Measurements from ENCODE around the gene PLEKHH1.
"Not testable (repeated sequence)": the region's sequence is repeated elsewhere in the genome, so short reads cannot be mapped to it uniquely, and the experiment has no call there.

The PLEKHH1 gene

DNA sequence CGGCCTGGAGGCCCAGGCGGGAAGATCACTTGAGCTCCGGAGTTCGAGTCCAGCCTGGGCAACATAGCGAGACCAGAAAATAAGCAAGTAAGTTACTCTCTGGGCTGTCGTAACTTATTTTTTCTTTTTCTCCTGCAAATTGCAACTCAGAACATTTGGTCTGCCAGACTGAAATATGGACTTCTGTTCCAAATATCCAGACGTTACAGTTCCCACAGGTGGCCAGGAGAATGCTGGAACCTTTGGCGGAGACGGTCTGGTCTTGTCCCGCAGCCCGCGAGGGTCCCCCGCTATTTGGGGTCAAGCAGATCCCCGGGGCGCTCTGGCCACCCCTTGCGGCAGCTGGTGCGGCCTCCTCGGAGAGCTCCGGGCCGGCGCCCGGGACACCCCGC lies 488 bp upstream of the PLEKHH1 start:
- Histone ChIP-seq H3K27me3 (ENCODE audit: insufficient read depth, low read length) (peaks cover 48% of the 10 kb centered on the region), H3K79me2 (ENCODE audit: control insufficient read depth, insufficient read depth, low read length, unreplicated experiment) (no peaks in the 10 kb centered on the region), H3K36me3 (ENCODE audit: insufficient read depth, low read length) (no peaks in the 10 kb centered on the region), H3K4me3 (ENCODE audit: low read depth, low read length) (peak overlapping the region; percentile 84), H3K4me1 (ENCODE audit: control insufficient read depth, insufficient read depth, low read length, unreplicated experiment) (no peaks in the 10 kb centered on the region), H2AFZ (ENCODE audit: low read length, unreplicated experiment) (peak overlapping the region; percentile 82), H3K27ac (ENCODE audit: low read depth, low read length) (no peak overlapping the region)

- no peaks in the 10 kb centered on the region for H3K79me2 ChIP-seq (ENCODE audit: control insufficient read depth, insufficient read depth, low read length, unreplicated experiment)
- H3K36me3 ChIP-seq (ENCODE audit: insufficient read depth, low read length) = no peaks in the 10 kb centered on the region
- no peak overlapping the region for H2AFZ ChIP-seq (ENCODE audit: low read length, unreplicated experiment)
- H3K4me1 ChIP-seq (ENCODE audit: control insufficient read depth, insufficient read depth, low read length, unreplicated experiment) = no peaks in the 10 kb centered on the region
- peaks cover 49% of the 10 kb centered on the region for H3K27me3 ChIP-seq (ENCODE audit: insufficient read depth, low read length)
- peak overlapping the region; percentile 84 for H3K4me3 ChIP-seq (ENCODE audit: low read depth, low read length)
- H3K27ac ChIP-seq (ENCODE audit: low read depth, low read length) = no peak overlapping the region
Measured at GRCh38 chr14:67533754-67534085, 630 bp downstream of the PLEKHH1 start.

DNA sequence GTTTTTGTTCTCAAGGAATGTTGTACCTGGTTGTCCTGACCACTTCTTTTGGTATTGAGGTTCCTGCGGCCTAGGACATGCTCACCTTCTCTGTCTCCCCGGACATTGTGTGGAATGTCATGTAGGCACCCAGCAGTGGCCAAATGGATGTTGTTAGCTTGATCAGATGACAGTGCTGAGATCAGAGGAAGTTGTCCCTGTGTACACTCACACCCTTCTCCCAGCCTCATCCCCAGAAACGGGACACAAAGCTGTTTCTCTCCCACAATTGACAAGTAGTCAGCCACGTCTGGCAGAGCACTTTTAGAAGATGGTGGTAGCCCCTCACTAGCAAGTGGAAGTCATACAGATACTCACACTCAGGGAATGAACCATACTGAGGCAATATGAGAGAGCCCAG lies 3.0 kb downstream of the PLEKHH1 start:
- no peaks in the 10 kb centered on the region for H3K79me2 ChIP-seq (ENCODE audit: control insufficient read depth, insufficient read depth, low read length, unreplicated experiment)
- H2AFZ ChIP-seq (ENCODE audit: low read length, unreplicated experiment) = no peak overlapping the region
- no peak overlapping the region for H3K4me3 ChIP-seq (ENCODE audit: low read depth, low read length)
- no peaks in the 10 kb centered on the region for H3K36me3 ChIP-seq (ENCODE audit: insufficient read depth, low read length)
- H3K27ac ChIP-seq (ENCODE audit: low read depth, low read length) = no peak overlapping the region
- H3K27me3 ChIP-seq (ENCODE audit: insufficient read depth, low read length) = peaks cover 61% of the 10 kb centered on the region
- no peaks in the 10 kb centered on the region for H3K4me1 ChIP-seq (ENCODE audit: control insufficient read depth, insufficient read depth, low read length, unreplicated experiment)

DNA sequence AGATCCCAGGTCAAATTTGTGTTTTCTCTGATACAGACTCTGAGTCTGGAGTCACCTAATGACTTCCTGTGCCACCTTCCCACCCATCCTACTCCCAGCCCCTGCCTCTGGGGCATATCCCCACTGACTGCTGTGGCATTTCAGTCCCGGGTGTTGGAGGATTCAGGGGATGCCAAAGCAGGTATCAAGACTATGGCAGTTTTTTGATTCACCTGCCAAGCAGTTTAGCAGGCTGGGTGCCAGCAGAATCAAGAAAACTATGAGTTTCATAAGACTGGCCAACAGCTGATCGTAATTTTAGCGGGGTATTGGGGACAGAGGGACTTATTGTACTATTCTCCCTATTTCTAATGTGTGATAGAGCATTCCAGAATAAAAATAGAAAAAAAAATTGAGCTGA lies 4.6 kb downstream of the PLEKHH1 start:
- H3K4me3 ChIP-seq (ENCODE audit: low read depth, low read length) = no peak overlapping the region
- H3K4me1 ChIP-seq (ENCODE audit: control insufficient read depth, insufficient read depth, low read length, unreplicated experiment) = no peaks in the 10 kb centered on the region
- no peaks in the 10 kb centered on the region for H3K36me3 ChIP-seq (ENCODE audit: insufficient read depth, low read length)
- H2AFZ ChIP-seq (ENCODE audit: low read length, unreplicated experiment) = no peak overlapping the region
- peaks cover 67% of the 10 kb centered on the region for H3K27me3 ChIP-seq (ENCODE audit: insufficient read depth, low read length)
- H3K27ac ChIP-seq (ENCODE audit: low read depth, low read length) = no peak overlapping the region
- no peaks in the 10 kb centered on the region for H3K79me2 ChIP-seq (ENCODE audit: control insufficient read depth, insufficient read depth, low read length, unreplicated experiment)

GRCh38 chr14:67538501-67538900 lies 5.4 kb downstream of the PLEKHH1 start:
- H3K4me1 ChIP-seq (ENCODE audit: control insufficient read depth, insufficient read depth, low read length, unreplicated experiment) = no peaks in the 10 kb centered on the region
- H3K27me3 ChIP-seq (ENCODE audit: insufficient read depth, low read length) = peaks cover 72% of the 10 kb centered on the region

GRCh38 chr14:67539116-67539515 lies 6.0 kb downstream of the PLEKHH1 start:
- Histone ChIP-seq H3K36me3 (ENCODE audit: insufficient read depth, low read length) (no peaks in the 10 kb centered on the region), H3K4me1 (ENCODE audit: control insufficient read depth, insufficient read depth, low read length, unreplicated experiment) (no peaks in the 10 kb centered on the region), H3K27ac (ENCODE audit: low read depth, low read length) (no peak overlapping the region), H3K27me3 (ENCODE audit: insufficient read depth, low read length) (peaks cover 73% of the 10 kb centered on the region), H3K79me2 (ENCODE audit: control insufficient read depth, insufficient read depth, low read length, unreplicated experiment) (no peaks in the 10 kb centered on the region), H2AFZ (ENCODE audit: low read length, unreplicated experiment) (no peak overlapping the region), H3K4me3 (ENCODE audit: low read depth, low read length) (no peak overlapping the region)

More at GRCh38 chr14:67538501-67538900, 5.4 kb downstream of the PLEKHH1 start:
- Histone ChIP-seq H3K36me3 (ENCODE audit: insufficient read depth, low read length) (no peaks in the 10 kb centered on the region), H3K27ac (ENCODE audit: low read depth, low read length) (no peak overlapping the region), H2AFZ (ENCODE audit: low read length, unreplicated experiment) (no peak overlapping the region), H3K79me2 (ENCODE audit: control insufficient read depth, insufficient read depth, low read length, unreplicated experiment) (no peaks in the 10 kb centered on the region), H3K4me3 (ENCODE audit: low read depth, low read length) (no peak overlapping the region)

DNA sequence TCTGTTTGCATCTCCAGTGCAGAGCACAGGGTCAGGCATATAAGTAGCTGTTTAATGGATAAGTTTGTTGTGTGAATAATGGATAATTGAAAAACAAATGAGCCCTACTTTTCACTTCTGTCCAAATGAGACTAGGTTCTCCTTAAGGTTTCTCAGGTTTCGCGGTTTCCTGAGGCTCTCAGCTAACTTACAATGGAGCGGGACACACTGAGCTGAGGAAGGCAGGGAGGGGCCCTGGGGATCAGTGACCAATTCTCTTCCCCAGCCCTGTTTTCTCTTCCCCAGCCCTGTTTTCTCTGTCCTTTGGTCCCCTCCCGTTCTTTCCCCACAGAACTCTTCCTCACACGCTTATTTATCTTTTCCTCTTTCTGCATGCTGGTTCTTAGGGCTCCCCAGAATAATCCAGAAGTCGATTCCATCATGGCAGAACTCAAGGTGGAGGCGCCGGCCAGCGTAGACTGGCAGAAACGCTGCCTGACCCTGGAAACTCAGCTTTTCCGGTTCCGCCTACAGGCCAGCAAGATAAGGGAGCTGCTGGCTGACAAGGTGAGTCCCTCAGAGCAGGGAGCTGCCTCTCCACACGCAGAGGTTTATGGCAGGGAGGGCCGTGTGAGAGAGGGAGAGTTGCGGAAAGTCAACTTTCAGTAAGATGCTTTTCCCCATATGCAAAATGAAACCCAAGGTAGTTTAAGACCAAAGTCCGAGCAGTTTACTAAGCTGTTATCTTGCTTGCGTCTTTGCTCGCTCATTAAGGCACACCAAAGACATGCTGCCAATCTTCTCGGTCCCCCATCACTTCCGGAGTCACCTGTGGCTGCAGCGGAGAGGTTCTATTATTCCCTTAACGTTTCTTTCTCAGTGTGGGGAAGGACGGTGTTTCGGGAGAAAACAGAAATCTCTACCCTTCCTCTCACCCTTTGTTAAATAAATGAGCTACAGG lies 8.6 kb downstream of the PLEKHH1 start:
- no peak overlapping the region for H2AFZ ChIP-seq (ENCODE audit: low read length, unreplicated experiment)
- H3K27ac ChIP-seq (ENCODE audit: low read depth, low read length) = no peak overlapping the region
- H3K27me3 ChIP-seq (ENCODE audit: insufficient read depth, low read length) = peaks cover 84% of the 10 kb centered on the region
- H3K79me2 ChIP-seq (ENCODE audit: control insufficient read depth, insufficient read depth, low read length, unreplicated experiment) = no peaks in the 10 kb centered on the region
- no peaks in the 10 kb centered on the region for H3K36me3 ChIP-seq (ENCODE audit: insufficient read depth, low read length)
- no peak overlapping the region for H3K4me3 ChIP-seq (ENCODE audit: low read depth, low read length)
- H3K4me1 ChIP-seq (ENCODE audit: control insufficient read depth, insufficient read depth, low read length, unreplicated experiment) = no peaks in the 10 kb centered on the region

- peaks cover 92% of the 10 kb centered on the region for H3K27me3 ChIP-seq (ENCODE audit: insufficient read depth, low read length)
- H3K4me1 ChIP-seq (ENCODE audit: control insufficient read depth, insufficient read depth, low read length, unreplicated experiment); H3K4me3 ChIP-seq (ENCODE audit: low read depth, low read length); H3K36me3 ChIP-seq (ENCODE audit: insufficient read depth, low read length); H3K27ac ChIP-seq (ENCODE audit: low read depth, low read length); H3K79me2 ChIP-seq (ENCODE audit: control insufficient read depth, insufficient read depth, low read length, unreplicated experiment); H2AFZ ChIP-seq (ENCODE audit: low read length, unreplicated experiment): not testable (repeated sequence)
Measured at GRCh38 chr14:67542620-67543019, 9.5 kb downstream of the PLEKHH1 start.

- H3K36me3 ChIP-seq (ENCODE audit: insufficient read depth, low read length) = no peaks in the 10 kb centered on the region
- H3K27me3 ChIP-seq (ENCODE audit: insufficient read depth, low read length) = peaks cover 80% of the 10 kb centered on the region
- no peak overlapping the region for H2AFZ ChIP-seq (ENCODE audit: low read length, unreplicated experiment)
- no peaks in the 10 kb centered on the region for H3K79me2 ChIP-seq (ENCODE audit: control insufficient read depth, insufficient read depth, low read length, unreplicated experiment)
- H3K27ac ChIP-seq (ENCODE audit: low read depth, low read length) = no peak overlapping the region
- no peaks in the 10 kb centered on the region for H3K4me1 ChIP-seq (ENCODE audit: control insufficient read depth, insufficient read depth, low read length, unreplicated experiment)
- no peak overlapping the region for H3K4me3 ChIP-seq (ENCODE audit: low read depth, low read length)
Measured at GRCh38 chr14:67544590-67544989, 11.5 kb downstream of the PLEKHH1 start.

DNA sequence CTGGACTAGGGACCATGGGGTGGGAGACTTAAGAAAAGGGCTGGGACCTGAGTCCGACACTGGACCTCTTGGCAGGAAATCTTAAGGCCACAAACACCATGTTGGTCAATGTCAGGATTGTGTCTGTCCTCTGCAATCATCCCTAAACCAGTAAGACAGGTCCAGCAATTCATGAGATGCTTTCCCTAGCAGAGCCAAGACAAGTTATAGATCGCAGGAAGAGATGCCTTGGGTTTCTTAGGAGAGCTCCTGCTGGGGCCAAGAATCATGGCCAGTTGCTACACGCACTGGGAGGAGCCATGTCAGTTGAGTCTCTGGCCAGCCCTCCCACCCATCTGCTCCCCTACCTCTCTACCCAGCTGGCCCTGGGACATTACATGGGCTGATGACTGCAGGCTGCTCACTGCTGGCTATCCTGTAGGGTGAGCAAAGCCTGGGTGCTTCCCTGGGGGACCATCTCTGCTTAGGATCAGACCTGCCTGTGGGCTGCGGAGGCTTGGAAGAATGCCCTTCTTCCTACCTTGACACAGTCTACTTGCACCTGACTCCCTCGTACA lies 14.2 kb downstream of the PLEKHH1 start:
- no peaks in the 10 kb centered on the region for H3K36me3 ChIP-seq (ENCODE audit: insufficient read depth, low read length)
- no peaks in the 10 kb centered on the region for H3K4me1 ChIP-seq (ENCODE audit: control insufficient read depth, insufficient read depth, low read length, unreplicated experiment)
- H3K79me2 ChIP-seq (ENCODE audit: control insufficient read depth, insufficient read depth, low read length, unreplicated experiment) = no peaks in the 10 kb centered on the region
- H3K4me3 ChIP-seq (ENCODE audit: low read depth, low read length) = no peak overlapping the region
- no peak overlapping the region for H2AFZ ChIP-seq (ENCODE audit: low read length, unreplicated experiment)
- H3K27ac ChIP-seq (ENCODE audit: low read depth, low read length) = no peak overlapping the region
- peaks cover 69% of the 10 kb centered on the region for H3K27me3 ChIP-seq (ENCODE audit: insufficient read depth, low read length)

- Histone ChIP-seq H3K27me3 (ENCODE audit: insufficient read depth, low read length) (peaks cover 66% of the 10 kb centered on the region), H3K27ac (ENCODE audit: low read depth, low read length) (no peak overlapping the region), H3K79me2 (ENCODE audit: control insufficient read depth, insufficient read depth, low read length, unreplicated experiment) (no peaks in the 10 kb centered on the region), H3K36me3 (ENCODE audit: insufficient read depth, low read length) (no peaks in the 10 kb centered on the region), H2AFZ (ENCODE audit: low read length, unreplicated experiment) (no peak overlapping the region), H3K4me1 (ENCODE audit: control insufficient read depth, insufficient read depth, low read length, unreplicated experiment) (no peaks in the 10 kb centered on the region), H3K4me3 (ENCODE audit: low read depth, low read length) (no peak overlapping the region)
Measured at GRCh38 chr14:67549734-67550133, 16.6 kb downstream of the PLEKHH1 start.

Measured in ACC112 (cell line).